Endothelial cell (in vitro differentiated cells): ENCODE results near the gene NUDT4B. TPM values are rescaled to one million over a fixed set of nuclear protein-coding genes. Genes with fewer than 3 reads are reported as not detected.
"Not testable (repeated sequence)": the region's sequence is repeated elsewhere in the genome, so short reads cannot be mapped to it uniquely, and the experiment has no call there.

Experiments
- DNase-seq: peaks from one replicate; pipeline ENCODE4 v3.0.0; 2021; ENCODE audit warnings: low spot score
- H3K27ac Mint-ChIP-seq: one replicate; pipeline ENCODE4 v1.8.0; 2021; ENCODE audit warnings: mixed read lengths, inconsistent platforms; ENCODE audit not compliant: unreplicated experiment
- H3K27me3 Mint-ChIP-seq: one replicate; pipeline ENCODE4 v1.8.0; 2021; ENCODE audit warnings: mild to moderate bottlenecking, moderate library complexity, mixed read lengths, inconsistent platforms; ENCODE audit not compliant: unreplicated experiment
- H3K36me3 Mint-ChIP-seq: one replicate; pipeline ENCODE4 v1.8.0; 2021; ENCODE audit warnings: mild to moderate bottlenecking, low read depth, mixed read lengths, inconsistent platforms; ENCODE audit not compliant: unreplicated experiment
- H3K4me1 Mint-ChIP-seq: one replicate; pipeline ENCODE4 v1.8.0; 2021; ENCODE audit warnings: mild to moderate bottlenecking, mixed read lengths, inconsistent platforms; ENCODE audit not compliant: unreplicated experiment
- H3K4me3 Mint-ChIP-seq: one replicate; pipeline ENCODE4 v1.8.0; 2021; ENCODE audit warnings: mild to moderate bottlenecking, mixed read lengths, inconsistent platforms; ENCODE audit not compliant: unreplicated experiment
- H3K9me3 Mint-ChIP-seq: one replicate; pipeline ENCODE4 v1.8.0; 2021; ENCODE audit warnings: mixed read lengths, inconsistent platforms; ENCODE audit not compliant: unreplicated experiment
- total RNA-seq: library from RNA; stranded (reverse); fragmentation: NEBNext Ultra II Directional; extraction: Animal tissue kit (Norgen Biotek cat#: 25700); gene quantifications from one replicate; pipeline ENCODE4 v1.2.1, GENCODE V29; 2021; ENCODE audit not compliant: unreplicated experiment

NUDT4B gene
- total RNA-seq, 1 donor from 2014 or later = not detected

- H3K36me3 Mint-ChIP-seq, H3K9me3 Mint-ChIP-seq, DNase-seq, H3K4me1 Mint-ChIP-seq, H3K27ac Mint-ChIP-seq, H3K4me3 Mint-ChIP-seq, H3K27me3 Mint-ChIP-seq: not testable (repeated sequence)
These were observed 25.8 kb upstream of the NUDT4B start for GRCh38 chr1:148722758-148723157.

GRCh38 chr1:148723515-148723914 is 25.1 kb upstream of the NUDT4B start:
- DNase-seq, H3K4me3 Mint-ChIP-seq, H3K9me3 Mint-ChIP-seq, H3K36me3 Mint-ChIP-seq, H3K4me1 Mint-ChIP-seq, H3K27ac Mint-ChIP-seq, H3K27me3 Mint-ChIP-seq: not testable (repeated sequence)

DNA sequence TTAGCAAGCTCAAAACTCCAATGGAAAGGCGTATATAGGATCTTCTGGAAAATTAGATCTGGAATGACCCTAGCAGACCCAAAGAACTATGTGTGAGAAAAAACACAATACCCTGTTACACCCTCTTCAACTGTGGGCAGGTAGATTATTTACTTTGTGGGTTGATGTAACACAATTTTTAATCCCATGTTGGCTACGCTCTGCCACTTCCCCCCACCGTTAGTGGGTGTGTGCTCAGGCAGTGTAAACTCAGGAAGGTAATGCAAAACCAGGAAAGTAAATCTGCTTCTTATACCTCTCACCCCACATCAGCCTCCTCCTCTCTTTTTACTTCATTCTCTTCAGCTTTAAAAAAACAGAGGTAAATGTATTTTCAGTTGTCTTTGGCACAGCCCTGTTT is 23.7 kb upstream of the NUDT4B start:
- H3K4me1 Mint-ChIP-seq, H3K27me3 Mint-ChIP-seq, H3K36me3 Mint-ChIP-seq, DNase-seq, H3K9me3 Mint-ChIP-seq, H3K4me3 Mint-ChIP-seq, H3K27ac Mint-ChIP-seq: not testable (repeated sequence)

GRCh38 chr1:148727862-148728261 is 20.7 kb upstream of the NUDT4B start:
- DNase-seq, H3K36me3 Mint-ChIP-seq, H3K27ac Mint-ChIP-seq: not testable (repeated sequence)

DNA sequence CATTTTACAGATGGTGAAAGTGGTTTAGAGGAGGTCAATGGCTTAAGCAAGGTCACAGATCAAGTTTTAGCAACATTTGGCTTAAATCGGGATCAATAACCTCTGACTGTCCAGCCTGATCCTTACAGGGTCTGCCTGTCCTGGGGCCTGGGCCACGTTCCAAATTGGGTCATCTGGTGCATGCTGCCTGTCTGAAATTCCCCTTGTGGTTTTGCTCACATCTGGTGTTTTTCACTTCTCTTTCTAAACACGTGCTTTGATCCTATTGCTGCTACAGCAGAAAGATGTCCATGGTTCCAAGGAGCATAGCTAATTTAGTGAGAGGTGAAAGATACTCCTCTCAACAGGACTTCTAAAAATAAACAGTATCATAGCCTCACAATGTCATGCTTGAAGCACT is 19.4 kb upstream of the NUDT4B start:
- not testable (repeated sequence) for H3K4me3 Mint-ChIP-seq, H3K4me1 Mint-ChIP-seq, H3K27ac Mint-ChIP-seq, H3K9me3 Mint-ChIP-seq, DNase-seq, H3K27me3 Mint-ChIP-seq, H3K36me3 Mint-ChIP-seq

More at GRCh38 chr1:148727862-148728261, 20.7 kb upstream of the NUDT4B start:
- not testable (repeated sequence) for H3K4me1 Mint-ChIP-seq, H3K9me3 Mint-ChIP-seq, H3K27me3 Mint-ChIP-seq, H3K4me3 Mint-ChIP-seq

DNA sequence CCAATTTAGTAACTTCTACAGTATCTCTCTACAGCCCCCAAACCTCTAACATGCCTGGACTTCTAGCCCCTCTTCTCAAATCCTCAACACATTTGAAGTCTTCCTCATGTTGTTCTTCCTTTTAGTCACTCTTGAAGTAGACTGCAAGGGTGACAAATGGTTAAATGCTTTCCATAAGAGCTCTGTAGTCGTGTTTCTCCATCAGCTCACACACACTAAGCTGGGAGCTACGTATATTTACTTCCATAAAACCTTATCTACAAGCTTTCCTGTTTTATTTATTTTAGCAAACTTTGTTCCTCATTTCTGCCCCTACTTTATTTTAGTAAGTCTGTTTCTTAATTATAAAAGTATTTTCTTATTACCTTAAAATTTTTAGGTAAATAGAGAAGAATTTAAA is 19.0 kb upstream of the NUDT4B start:
- not testable (repeated sequence) for H3K4me3 Mint-ChIP-seq, H3K36me3 Mint-ChIP-seq, H3K27ac Mint-ChIP-seq, H3K9me3 Mint-ChIP-seq, DNase-seq, H3K4me1 Mint-ChIP-seq, H3K27me3 Mint-ChIP-seq

DNA sequence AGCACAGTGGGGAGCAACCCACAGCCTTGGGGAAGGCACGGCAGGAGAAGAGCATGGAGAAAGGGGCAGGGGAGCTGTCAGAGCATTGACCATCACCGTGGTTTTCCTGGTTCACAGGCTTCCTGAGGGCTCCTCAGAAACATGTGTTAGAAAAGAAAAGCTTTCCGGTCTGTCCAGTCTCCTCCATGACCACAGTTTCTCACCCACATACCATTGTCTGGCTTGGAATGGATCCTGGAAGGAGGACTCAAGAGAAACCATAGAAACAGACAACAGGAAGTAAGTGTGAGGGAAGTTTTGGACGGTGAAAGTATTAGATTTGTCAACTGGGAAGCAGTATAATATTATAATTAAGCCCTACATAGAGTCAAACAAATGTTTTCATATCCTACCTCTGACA is 16.3 kb upstream of the NUDT4B start:
- not testable (repeated sequence) for H3K27me3 Mint-ChIP-seq, H3K9me3 Mint-ChIP-seq, H3K36me3 Mint-ChIP-seq, H3K4me1 Mint-ChIP-seq, H3K27ac Mint-ChIP-seq, DNase-seq, H3K4me3 Mint-ChIP-seq

- not testable (repeated sequence) for H3K4me3 Mint-ChIP-seq, H3K4me1 Mint-ChIP-seq, DNase-seq, H3K36me3 Mint-ChIP-seq, H3K27me3 Mint-ChIP-seq, H3K9me3 Mint-ChIP-seq, H3K27ac Mint-ChIP-seq
These were observed 14.8 kb upstream of the NUDT4B start for GRCh38 chr1:148733585-148734310.

DNA sequence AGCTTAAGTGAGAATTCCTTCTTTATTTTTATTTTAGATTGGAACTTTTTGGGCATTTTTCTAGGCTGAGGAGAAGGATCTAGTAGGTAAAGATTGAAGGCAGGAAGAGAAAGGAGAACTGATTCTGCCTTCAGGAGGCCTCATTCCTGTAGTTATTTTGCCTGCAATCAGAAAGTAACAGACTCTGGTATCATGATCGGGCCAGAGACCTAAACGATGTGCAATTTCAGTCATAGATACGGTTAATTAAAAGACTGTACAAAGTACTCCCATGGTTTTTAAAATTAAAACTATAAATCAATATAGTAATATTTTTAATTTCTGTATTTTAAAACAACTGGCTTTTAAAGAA is 14.3 kb upstream of the NUDT4B start:
- H3K36me3 Mint-ChIP-seq, H3K4me1 Mint-ChIP-seq, H3K9me3 Mint-ChIP-seq, H3K4me3 Mint-ChIP-seq, DNase-seq, H3K27ac Mint-ChIP-seq, H3K27me3 Mint-ChIP-seq: not testable (repeated sequence)

DNA sequence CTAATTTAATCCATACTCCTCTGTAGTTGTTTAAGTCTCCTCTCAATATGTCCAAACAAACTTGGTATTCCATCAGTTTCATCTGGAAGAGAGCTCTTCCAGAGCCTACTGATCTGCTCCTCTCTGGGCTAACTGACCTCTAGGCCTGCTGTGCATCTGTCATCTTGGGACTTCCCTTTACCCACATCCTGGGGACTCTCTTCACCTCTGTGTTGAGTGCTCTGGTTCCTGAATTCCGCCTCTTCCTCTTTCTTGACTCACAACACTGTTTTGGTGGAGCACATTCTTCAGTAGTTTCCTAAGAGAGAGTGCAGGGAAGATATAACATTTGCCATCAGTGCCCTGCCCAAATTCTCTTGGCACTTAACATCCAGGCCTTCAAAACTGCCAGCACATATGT is 13.0 kb upstream of the NUDT4B start:
- not testable (repeated sequence) for DNase-seq, H3K36me3 Mint-ChIP-seq, H3K4me1 Mint-ChIP-seq, H3K27ac Mint-ChIP-seq, H3K4me3 Mint-ChIP-seq, H3K9me3 Mint-ChIP-seq, H3K27me3 Mint-ChIP-seq

DNA sequence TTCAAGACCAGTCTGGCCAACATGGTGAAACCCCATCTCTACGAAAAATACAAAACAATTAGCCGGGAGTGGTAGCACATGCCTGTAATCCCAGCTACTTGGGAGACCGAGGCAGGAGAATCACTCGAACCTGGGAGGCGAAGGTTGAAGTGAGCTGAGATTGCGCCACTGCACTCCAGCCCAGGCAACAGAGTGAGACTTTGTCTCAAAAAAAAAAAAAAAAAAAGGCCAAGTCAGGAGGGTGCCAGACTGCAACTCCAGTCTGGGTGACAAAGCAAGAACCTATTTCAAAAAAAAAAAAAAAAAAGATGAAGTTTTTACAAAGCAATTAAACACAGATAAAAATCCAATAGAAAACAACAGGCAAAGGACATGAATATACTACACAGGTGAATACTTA is 9.9 kb upstream of the NUDT4B start:
- not testable (repeated sequence) for H3K4me1 Mint-ChIP-seq, H3K36me3 Mint-ChIP-seq, H3K4me3 Mint-ChIP-seq, H3K27me3 Mint-ChIP-seq, H3K27ac Mint-ChIP-seq, DNase-seq, H3K9me3 Mint-ChIP-seq

- H3K27me3 Mint-ChIP-seq, H3K4me1 Mint-ChIP-seq, H3K27ac Mint-ChIP-seq, H3K4me3 Mint-ChIP-seq, DNase-seq, H3K36me3 Mint-ChIP-seq, H3K9me3 Mint-ChIP-seq: not testable (repeated sequence)
These were observed 5.4 kb upstream of the NUDT4B start for GRCh38 chr1:148743200-148743599.
